ENCODE measurements around the gene NMNAT2. TPM values are rescaled to one million over a fixed set of nuclear protein-coding genes. Genes with fewer than 3 reads are reported as not detected.
"Not testable (repeated sequence)": the region's sequence is repeated elsewhere in the genome, so short reads cannot be mapped to it uniquely, and the experiment has no call there.

Gene NMNAT2
- polyA plus RNA-seq, 4 donors = 2.2 to 4.2 (median 3.6) TPM

- no peak for DNase-seq (ENCODE audit: low read depth in 4 of 4, low spot score in 2 of 4)
Observed at GRCh38 chr1:183291216-183291762, 126.9 kb downstream of the NMNAT2 start.

- DNase-seq (ENCODE audit: low read depth in 4 of 4, low spot score in 2 of 4) = no peak
Observed at GRCh38 chr1:183290628-183291027, 127.6 kb downstream of the NMNAT2 start.

- DNase-seq (ENCODE audit: low read depth in 4 of 4, low spot score in 2 of 4) = no peak
Observed at GRCh38 chr1:183289051-183289496, 129.1 kb downstream of the NMNAT2 start.

GRCh38 chr1:183288583-183288982, 129.6 kb downstream of the NMNAT2 start:
- DNase-seq (ENCODE audit: low read depth in 4 of 4, low spot score in 2 of 4) = no peak

GRCh38 chr1:183287191-183287675, 130.9 kb downstream of the NMNAT2 start:
- DNase-seq (ENCODE audit: low read depth in 4 of 4, low spot score in 2 of 4) = no peak

- DNase-seq (ENCODE audit: low read depth in 4 of 4, low spot score in 2 of 4) = no peak
Observed at GRCh38 chr1:183285746-183286145, 132.4 kb downstream of the NMNAT2 start.

- DNase-seq (ENCODE audit: low read depth in 4 of 4, low spot score in 2 of 4) = no peak
Observed at GRCh38 chr1:183285256-183285655, 132.9 kb downstream of the NMNAT2 start.

GRCh38 chr1:183284086-183284485, 134.1 kb downstream of the NMNAT2 start:
- DNase-seq (ENCODE audit: low read depth in 4 of 4, low spot score in 2 of 4) = no peak

- no peak for DNase-seq (ENCODE audit: low read depth in 4 of 4, low spot score in 2 of 4)
Observed at GRCh38 chr1:183283286-183283685, 134.9 kb downstream of the NMNAT2 start.

- no peak for DNase-seq (ENCODE audit: low read depth in 4 of 4, low spot score in 2 of 4)
Observed at GRCh38 chr1:183282101-183282855, 135.9 kb downstream of the NMNAT2 start.

GRCh38 chr1:183281553-183282091, 136.6 kb downstream of the NMNAT2 start:
- DNase-seq (ENCODE audit: low read depth in 4 of 4, low spot score in 2 of 4) = peak; percentile 77 to 91 (median 82)

- DNase-seq (ENCODE audit: low read depth in 4 of 4, low spot score in 2 of 4) = no peak
Observed at GRCh38 chr1:183281039-183281438, 137.1 kb downstream of the NMNAT2 start.

- DNase-seq (ENCODE audit: low read depth in 4 of 4, low spot score in 2 of 4) = no peak
Observed at GRCh38 chr1:183279835-183280234, 138.3 kb downstream of the NMNAT2 start.

GRCh38 chr1:183278739-183279591, 139.2 kb downstream of the NMNAT2 start:
- no peak for DNase-seq (ENCODE audit: low read depth in 4 of 4, low spot score in 2 of 4)

GRCh38 chr1:183277821-183278738, 140.1 kb downstream of the NMNAT2 start:
- DNase-seq (ENCODE audit: low read depth in 4 of 4, low spot score in 2 of 4) = no peak

- no peak for DNase-seq (ENCODE audit: low read depth in 4 of 4, low spot score in 2 of 4)
Observed at GRCh38 chr1:183276386-183277080, 141.6 kb downstream of the NMNAT2 start.

GRCh38 chr1:183275322-183275721, 142.9 kb downstream of the NMNAT2 start:
- no peak for DNase-seq (ENCODE audit: low read depth in 4 of 4, low spot score in 2 of 4)

- DNase-seq (ENCODE audit: low read depth in 4 of 4, low spot score in 2 of 4) = no peak
Observed at GRCh38 chr1:183274836-183275235, 143.3 kb downstream of the NMNAT2 start.

GRCh38 chr1:183273984-183274383, 144.2 kb downstream of the NMNAT2 start:
- not testable (repeated sequence) for DNase-seq (ENCODE audit: low read depth in 4 of 4, low spot score in 2 of 4)

Data from left renal cortex interstitium (tissue), 4 donors.